ENCODE results near the gene NFE2L1. TPM values are rescaled to one million over a fixed set of nuclear protein-coding genes. Genes with fewer than 3 reads are reported as not detected.
A peak's percentile ranks its signal among the peaks of the same experiment; 100 is the strongest.

The NFE2L1 gene
- total RNA-seq, 1 experiment from 2014 or later, result 149 TPM

DNA sequence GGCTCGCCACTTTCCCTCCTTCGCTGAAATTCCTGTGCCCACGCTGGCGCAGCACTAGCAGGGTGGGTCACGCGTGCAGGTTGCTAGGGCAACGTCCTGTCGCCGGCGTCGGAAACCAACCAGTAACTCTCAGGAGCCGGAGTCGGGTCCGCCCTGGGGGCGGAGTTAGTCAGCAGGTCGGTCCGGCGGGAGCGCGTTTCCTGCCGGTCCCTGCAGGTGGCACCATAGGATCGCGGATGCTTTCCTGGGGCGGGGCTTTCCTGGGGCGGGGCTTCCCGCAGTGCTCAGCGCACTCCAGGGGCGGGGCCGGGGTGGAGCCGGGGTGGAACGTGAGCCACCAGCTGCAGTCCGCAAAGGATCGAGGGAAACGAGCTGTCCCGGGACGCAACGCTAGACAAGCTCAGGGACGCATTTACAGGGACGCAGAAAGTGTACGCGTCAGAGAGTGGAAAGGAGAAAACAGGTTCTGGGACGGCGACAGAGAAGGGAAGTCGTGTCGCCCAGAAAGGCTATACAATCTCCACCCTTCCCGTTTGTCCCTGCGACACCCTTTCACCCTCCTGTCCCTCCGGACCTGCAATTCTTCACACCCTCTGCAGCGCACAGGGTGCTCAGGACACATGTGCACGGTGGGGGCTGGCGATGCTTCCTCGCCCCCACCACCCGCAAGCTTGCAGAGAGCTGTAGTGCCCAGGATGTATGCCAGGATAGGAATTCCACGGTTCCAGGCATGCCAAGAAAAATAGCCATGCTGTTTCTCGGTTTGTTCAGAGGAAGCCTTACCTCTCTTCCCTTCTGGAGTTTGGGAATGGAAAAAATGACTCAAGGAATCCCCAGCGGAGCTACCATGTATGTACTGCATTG is 22.9 kb upstream of the NFE2L1 start (continued):
- 0 out of 2 replicates have a peak, but pooled peaks have one; percentile 45 for TF ChIP-seq NFE2L1 (CRISPR knock-in tag; IDR thresholded peaks at IDR 0.05)
- TF ChIP-seq FOXK1 (CRISPR knock-in tag; IDR thresholded peaks at IDR 0.05), result peak; percentile 15; the same call in 1 of the 2 replicates
- no peak for TF ChIP-seq TCF7 (CRISPR knock-in tag; IDR thresholded peaks at IDR 0.05; ENCODE audit: low read depth)
- TF ChIP-seq TP53 (CRISPR knock-in tag; IDR thresholded peaks at IDR 0.05), result no peak
- no peak for TF ChIP-seq ZNF263 (CRISPR knock-in tag; IDR thresholded peaks at IDR 0.05; ENCODE audit: low read depth)
- TF ChIP-seq MYBL2 (CRISPR knock-in tag; IDR thresholded peaks at IDR 0.05), result 0 out of 2 replicates have a peak, but pooled peaks have one; percentile 58
- no peak for TF ChIP-seq FOXJ3 (CRISPR knock-in tag; IDR thresholded peaks at IDR 0.05; ENCODE audit: borderline replicate concordance)
- TF ChIP-seq SP1 (CRISPR knock-in tag; conservative IDR thresholded peaks at IDR 0.05), result peak; percentile 85
- TF ChIP-seq SMAD4 (CRISPR knock-in tag; IDR thresholded peaks at IDR 0.05), result no peak

DNA sequence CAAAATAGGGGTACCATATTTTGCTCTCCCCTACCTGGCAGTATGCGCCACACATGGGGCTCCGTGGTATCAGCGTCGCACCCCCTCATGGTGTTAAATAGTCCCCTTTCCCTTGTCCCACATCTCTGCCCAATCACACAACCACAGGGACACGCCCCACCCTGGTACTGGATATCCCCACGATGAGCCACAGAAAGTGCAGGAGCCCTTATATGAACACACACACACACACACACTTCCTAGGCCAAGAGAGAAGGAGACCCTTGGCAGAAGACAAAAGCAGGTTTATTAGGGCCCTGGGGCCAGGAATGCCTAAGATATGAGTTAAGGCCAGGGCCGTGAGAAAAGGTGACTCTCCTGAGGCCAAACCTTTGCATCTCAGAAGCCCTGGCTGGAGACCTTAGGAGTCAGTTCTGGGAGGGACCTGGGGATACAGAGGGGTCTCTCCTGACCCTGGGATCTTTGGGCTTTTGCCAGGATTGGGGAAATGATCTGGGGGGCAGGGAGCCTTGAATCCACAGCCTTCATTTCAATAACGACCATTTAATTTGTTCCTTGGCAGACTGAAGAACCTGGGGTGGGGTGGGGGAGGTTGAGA is 22.2 kb upstream of the NFE2L1 start:
- Mint-ChIP-seq H3K27me3 (ENCODE audit: low read depth) (peaks cover 43% of the 10 kb centered on the region), H3K4me3 (peak overlapping the region; percentile 74), H3K4me1 (peaks cover 25% of the 10 kb centered on the region), H3K27ac (no peak overlapping the region), H3K9me3 (no peaks in the 10 kb centered on the region), H3K36me3 (no peaks in the 10 kb centered on the region)
- ATAC-seq (no peak), DNase-seq (ENCODE audit: low spot score) (no peak)
- TF ChIP-seq NR2C2 (CRISPR knock-in tag; IDR thresholded peaks at IDR 0.05), result no peak
- TF ChIP-seq MXD4 (CRISPR knock-in tag; IDR thresholded peaks at IDR 0.05; ENCODE audit: borderline replicate concordance), result no peak
- TF ChIP-seq EMX1 (CRISPR knock-in tag; IDR thresholded peaks at IDR 0.05), result no peak
- TF ChIP-seq RELA (CRISPR knock-in tag; IDR thresholded peaks at IDR 0.05; ENCODE audit: borderline replicate concordance), result no peak
- TF ChIP-seq, protein P1, sequence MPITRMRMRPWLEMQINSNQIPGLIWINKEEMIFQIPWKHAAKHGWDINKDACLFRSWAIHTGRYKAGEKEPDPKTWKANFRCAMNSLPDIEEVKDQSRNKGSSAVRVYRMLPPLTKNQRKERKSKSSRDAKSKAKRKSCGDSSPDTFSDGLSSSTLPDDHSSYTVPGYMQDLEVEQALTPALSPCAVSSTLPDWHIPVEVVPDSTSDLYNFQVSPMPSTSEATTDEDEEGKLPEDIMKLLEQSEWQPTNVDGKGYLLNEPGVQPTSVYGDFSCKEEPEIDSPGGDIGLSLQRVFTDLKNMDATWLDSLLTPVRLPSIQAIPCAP (CRISPR knock-in tag; IDR thresholded peaks at IDR 0.05), result no peak
- no peak for TF ChIP-seq JUN (CRISPR knock-in tag; IDR thresholded peaks at IDR 0.05)
- TF ChIP-seq, protein P2, sequence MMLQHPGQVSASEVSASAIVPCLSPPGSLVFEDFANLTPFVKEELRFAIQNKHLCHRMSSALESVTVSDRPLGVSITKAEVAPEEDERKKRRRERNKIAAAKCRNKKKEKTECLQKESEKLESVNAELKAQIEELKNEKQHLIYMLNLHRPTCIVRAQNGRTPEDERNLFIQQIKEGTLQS (CRISPR knock-in tag; conservative IDR thresholded peaks at IDR 0.05), result no peak
- TF ChIP-seq, protein P3, sequence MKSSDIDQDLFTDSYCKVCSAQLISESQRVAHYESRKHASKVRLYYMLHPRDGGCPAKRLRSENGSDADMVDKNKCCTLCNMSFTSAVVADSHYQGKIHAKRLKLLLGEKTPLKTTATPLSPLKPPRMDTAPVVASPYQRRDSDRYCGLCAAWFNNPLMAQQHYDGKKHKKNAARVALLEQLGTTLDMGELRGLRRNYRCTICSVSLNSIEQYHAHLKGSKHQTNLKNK (CRISPR knock-in tag; IDR thresholded peaks at IDR 0.05), result no peak
- TF ChIP-seq, protein P4, sequence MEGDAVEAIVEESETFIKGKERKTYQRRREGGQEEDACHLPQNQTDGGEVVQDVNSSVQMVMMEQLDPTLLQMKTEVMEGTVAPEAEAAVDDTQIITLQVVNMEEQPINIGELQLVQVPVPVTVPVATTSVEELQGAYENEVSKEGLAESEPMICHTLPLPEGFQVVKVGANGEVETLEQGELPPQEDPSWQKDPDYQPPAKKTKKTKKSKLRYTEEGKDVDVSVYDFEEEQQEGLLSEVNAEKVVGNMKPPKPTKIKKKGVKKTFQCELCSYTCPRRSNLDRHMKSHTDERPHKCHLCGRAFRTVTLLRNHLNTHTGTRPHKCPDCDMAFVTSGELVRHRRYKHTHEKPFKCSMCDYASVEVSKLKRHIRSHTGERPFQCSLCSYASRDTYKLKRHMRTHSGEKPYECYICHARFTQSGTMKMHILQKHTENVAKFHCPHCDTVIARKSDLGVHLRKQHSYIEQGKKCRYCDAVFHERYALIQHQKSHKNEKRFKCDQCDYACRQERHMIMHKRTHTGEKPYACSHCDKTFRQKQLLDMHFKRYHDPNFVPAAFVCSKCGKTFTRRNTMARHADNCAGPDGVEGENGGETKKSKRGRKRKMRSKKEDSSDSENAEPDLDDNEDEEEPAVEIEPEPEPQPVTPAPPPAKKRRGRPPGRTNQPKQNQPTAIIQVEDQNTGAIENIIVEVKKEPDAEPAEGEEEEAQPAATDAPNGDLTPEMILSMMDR (IDR thresholded peaks at IDR 0.05), result no peak
- no peak for TF ChIP-seq TEAD4 (CRISPR knock-in tag; IDR thresholded peaks at IDR 0.05)
- no peak for TF ChIP-seq TEAD1 (CRISPR knock-in tag; IDR thresholded peaks at IDR 0.05)
- TF ChIP-seq, protein P5, sequence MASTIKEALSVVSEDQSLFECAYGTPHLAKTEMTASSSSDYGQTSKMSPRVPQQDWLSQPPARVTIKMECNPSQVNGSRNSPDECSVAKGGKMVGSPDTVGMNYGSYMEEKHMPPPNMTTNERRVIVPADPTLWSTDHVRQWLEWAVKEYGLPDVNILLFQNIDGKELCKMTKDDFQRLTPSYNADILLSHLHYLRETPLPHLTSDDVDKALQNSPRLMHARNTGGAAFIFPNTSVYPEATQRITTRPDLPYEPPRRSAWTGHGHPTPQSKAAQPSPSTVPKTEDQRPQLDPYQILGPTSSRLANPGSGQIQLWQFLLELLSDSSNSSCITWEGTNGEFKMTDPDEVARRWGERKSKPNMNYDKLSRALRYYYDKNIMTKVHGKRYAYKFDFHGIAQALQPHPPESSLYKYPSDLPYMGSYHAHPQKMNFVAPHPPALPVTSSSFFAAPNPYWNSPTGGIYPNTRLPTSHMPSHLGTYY (CRISPR knock-in tag; IDR thresholded peaks at IDR 0.05), result no peak
- TF ChIP-seq, protein P6, sequence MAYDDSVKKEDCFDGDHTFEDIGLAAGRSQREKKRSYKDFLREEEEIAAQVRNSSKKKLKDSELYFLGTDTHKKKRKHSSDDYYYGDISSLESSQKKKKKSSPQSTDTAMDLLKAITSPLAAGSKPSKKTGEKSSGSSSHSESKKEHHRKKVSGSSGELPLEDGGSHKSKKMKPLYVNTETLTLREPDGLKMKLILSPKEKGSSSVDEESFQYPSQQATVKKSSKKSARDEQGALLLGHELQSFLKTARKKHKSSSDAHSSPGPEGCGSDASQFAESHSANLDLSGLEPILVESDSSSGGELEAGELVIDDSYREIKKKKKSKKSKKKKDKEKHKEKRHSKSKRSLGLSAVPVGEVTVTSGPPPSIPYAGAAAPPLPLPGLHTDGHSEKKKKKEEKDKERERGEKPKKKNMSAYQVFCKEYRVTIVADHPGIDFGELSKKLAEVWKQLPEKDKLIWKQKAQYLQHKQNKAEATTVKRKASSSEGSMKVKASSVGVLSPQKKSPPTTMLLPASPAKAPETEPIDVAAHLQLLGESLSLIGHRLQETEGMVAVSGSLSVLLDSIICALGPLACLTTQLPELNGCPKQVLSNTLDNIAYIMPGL (CRISPR knock-in tag; IDR thresholded peaks at IDR 0.05), result no peak
- TF ChIP-seq, protein P7, sequence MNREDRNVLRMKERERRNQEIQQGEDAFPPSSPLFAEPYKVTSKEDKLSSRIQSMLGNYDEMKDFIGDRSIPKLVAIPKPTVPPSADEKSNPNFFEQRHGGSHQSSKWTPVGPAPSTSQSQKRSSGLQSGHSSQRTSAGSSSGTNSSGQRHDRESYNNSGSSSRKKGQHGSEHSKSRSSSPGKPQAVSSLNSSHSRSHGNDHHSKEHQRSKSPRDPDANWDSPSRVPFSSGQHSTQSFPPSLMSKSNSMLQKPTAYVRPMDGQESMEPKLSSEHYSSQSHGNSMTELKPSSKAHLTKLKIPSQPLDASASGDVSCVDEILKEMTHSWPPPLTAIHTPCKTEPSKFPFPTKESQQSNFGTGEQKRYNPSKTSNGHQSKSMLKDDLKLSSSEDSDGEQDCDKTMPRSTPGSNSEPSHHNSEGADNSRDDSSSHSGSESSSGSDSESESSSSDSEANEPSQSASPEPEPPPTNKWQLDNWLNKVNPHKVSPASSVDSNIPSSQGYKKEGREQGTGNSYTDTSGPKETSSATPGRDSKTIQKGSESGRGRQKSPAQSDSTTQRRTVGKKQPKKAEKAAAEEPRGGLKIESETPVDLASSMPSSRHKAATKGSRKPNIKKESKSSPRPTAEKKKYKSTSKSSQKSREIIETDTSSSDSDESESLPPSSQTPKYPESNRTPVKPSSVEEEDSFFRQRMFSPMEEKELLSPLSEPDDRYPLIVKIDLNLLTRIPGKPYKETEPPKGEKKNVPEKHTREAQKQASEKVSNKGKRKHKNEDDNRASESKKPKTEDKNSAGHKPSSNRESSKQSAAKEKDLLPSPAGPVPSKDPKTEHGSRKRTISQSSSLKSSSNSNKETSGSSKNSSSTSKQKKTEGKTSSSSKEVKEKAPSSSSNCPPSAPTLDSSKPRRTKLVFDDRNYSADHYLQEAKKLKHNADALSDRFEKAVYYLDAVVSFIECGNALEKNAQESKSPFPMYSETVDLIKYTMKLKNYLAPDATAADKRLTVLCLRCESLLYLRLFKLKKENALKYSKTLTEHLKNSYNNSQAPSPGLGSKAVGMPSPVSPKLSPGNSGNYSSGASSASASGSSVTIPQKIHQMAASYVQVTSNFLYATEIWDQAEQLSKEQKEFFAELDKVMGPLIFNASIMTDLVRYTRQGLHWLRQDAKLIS (CRISPR knock-in tag; IDR thresholded peaks at IDR 0.05; ENCODE audit: borderline replicate concordance), result no peak
- POLR2A ChIA-PET, result interaction anchor here (0.6 to 2.4 kb wide), 8 partner anchors 9 to 52 kb away, joined by 3 to 22 read pairs (median 4); partner anchors contain the start of gene NFE2L1
- CTCF ChIA-PET, result interaction anchor here (0.6 to 3.8 kb wide), 75 partner anchors 8 to 610 kb away, joined by 3 to 108 read pairs (median 5); partner anchors contain the start of genes CBX1, CDK5RAP3, COPZ2 and NFE2L1
